Hepatocyte (in vitro differentiated cells): ENCODE data around the gene ZNF776. TPM values are rescaled to one million over a fixed set of nuclear protein-coding genes. Genes with fewer than 3 reads are reported as not detected.
A peak's percentile ranks its signal among the peaks of the same experiment; 100 is the strongest.

Experiments
- DNase-seq: peaks from one replicate; pipeline ENCODE4 v3.0.0-alpha.2; 2016; ENCODE audit warnings: low spot score
- H2AFZ ChIP-seq: fragments of 200-600 bp; sonication (generic); 2 replicates; pipeline ENCODE4 v1.6.0; 2016; ENCODE audit warnings: antibody characterized with exemption, mild to moderate bottlenecking
- H3K27ac ChIP-seq: fragments of 200-600 bp; sonication (generic); 2 replicates; pipeline ENCODE4 v1.5.1; 2016; ENCODE audit warnings: mild to moderate bottlenecking
- H3K27me3 ChIP-seq: fragments of 200-600 bp; sonication (generic); 2 replicates; pipeline ENCODE4 v1.6.1; 2016
- H3K36me3 ChIP-seq: fragments of 200-600 bp; sonication (generic); replicated peaks from 2 replicates; pipeline ENCODE4 v1.5.1; 2016; ENCODE audit warnings: low read depth; ENCODE audit not compliant: insufficient read depth
- H3K4me1 ChIP-seq: fragments of 200-600 bp; sonication (generic); 2 replicates; pipeline ENCODE4 v1.5.1; 2016; ENCODE audit warnings: mild to moderate bottlenecking, moderate library complexity; ENCODE audit not compliant: insufficient read depth
- H3K4me2 ChIP-seq: fragments of 200-600 bp; sonication (generic); 2 replicates; pipeline ENCODE4 v1.6.0; 2016
- H3K4me3 ChIP-seq: fragments of 200-600 bp; sonication (generic); 2 replicates; pipeline ENCODE4 v1.5.1; 2016; ENCODE audit warnings: mild to moderate bottlenecking
- H3K79me2 ChIP-seq: fragments of 200-600 bp; sonication (generic); 2 replicates; pipeline ENCODE4 v1.6.0; 2017; ENCODE audit warnings: mild to moderate bottlenecking
- H3K9me2 ChIP-seq: fragments of 200-600 bp; sonication (generic); replicated peaks from 2 replicates; pipeline ENCODE4 v1.6.0; 2017; ENCODE audit warnings: mild to moderate bottlenecking; ENCODE audit not compliant: insufficient read depth
- H3K9me3 ChIP-seq: fragments of 200-600 bp; sonication (generic); 2 replicates; pipeline ENCODE4 v1.5.1; 2016; ENCODE audit warnings: low read depth, mild to moderate bottlenecking
- H4K20me1 ChIP-seq: fragments of 200-600 bp; sonication (generic); 2 replicates; pipeline ENCODE4 v1.6.0; 2016; ENCODE audit warnings: mild to moderate bottlenecking; ENCODE audit not compliant: insufficient read depth, poor library complexity, severe bottlenecking
- EZH2 ChIP-seq: fragments of 200-600 bp; sonication (generic); IDR thresholded peaks from 2 replicates; pipeline ENCODE4 v1.6.1; 2016; ENCODE audit warnings: antibody characterized with exemption, mild to moderate bottlenecking, borderline replicate concordance
- EZH2phosphoT487 ChIP-seq: fragments of 200-600 bp; sonication (generic); IDR thresholded peaks from one replicate; pipeline ENCODE4 v1.6.1; 2018; ENCODE audit warnings: antibody characterized with exemption, mild to moderate bottlenecking, low read depth, moderate library complexity; ENCODE audit not compliant: unreplicated experiment, severe bottlenecking
- whole genome bisulfite sequencing: methylation state at CpG from one replicate; pipeline ENCODE4 v1.1.6; 2016; ENCODE audit warnings: low lambda C conversion rate; ENCODE audit errors: missing lambda C conversion rate; 5-methylcytosine and 5-hydroxymethylcytosine counted together
- polyA plus RNA-seq: library from polyadenylated mRNA; unstranded; fragments of >200 nt; fragmentation: Nextera tagmentation; extraction: Ambion mirVana; gene quantifications from 2 replicates; pipeline ENCODE4 v1.2.1, GENCODE V29; 2016
- total RNA-seq: library from RNA; depleted of rRNA; stranded (reverse); fragments of >200 nt; gene quantifications from 2 replicates; pipeline ENCODE4 v1.2.3, GENCODE V29; 2014
- TF ChIP-seq, protein P1 (sequence below): fragments of 200-600 bp; sonication (generic); IDR thresholded peaks from 2 replicates; pipeline ENCODE4 v1.5.1; 2016; ENCODE audit warnings: antibody characterized with exemption, mild to moderate bottlenecking; ENCODE audit not compliant: poor library complexity

Gene ZNF776
- total and polyA plus RNA-seq, 2 experiments from 2014 or later: 10.6 to 11.4 TPM

- no peaks in the 10 kb centered on the region for H4K20me1 ChIP-seq
- peak within 1 kb of the TSS; percentile 80 for H3K4me3 ChIP-seq
- H3K27me3 ChIP-seq: no peaks in the 10 kb centered on the region
- H3K9me3 ChIP-seq: no peaks in the 10 kb centered on the region
- TF ChIP-seq EZH2phosphoT487 (no peak), EZH2 (no peak)
- TF ChIP-seq, protein P1, sequence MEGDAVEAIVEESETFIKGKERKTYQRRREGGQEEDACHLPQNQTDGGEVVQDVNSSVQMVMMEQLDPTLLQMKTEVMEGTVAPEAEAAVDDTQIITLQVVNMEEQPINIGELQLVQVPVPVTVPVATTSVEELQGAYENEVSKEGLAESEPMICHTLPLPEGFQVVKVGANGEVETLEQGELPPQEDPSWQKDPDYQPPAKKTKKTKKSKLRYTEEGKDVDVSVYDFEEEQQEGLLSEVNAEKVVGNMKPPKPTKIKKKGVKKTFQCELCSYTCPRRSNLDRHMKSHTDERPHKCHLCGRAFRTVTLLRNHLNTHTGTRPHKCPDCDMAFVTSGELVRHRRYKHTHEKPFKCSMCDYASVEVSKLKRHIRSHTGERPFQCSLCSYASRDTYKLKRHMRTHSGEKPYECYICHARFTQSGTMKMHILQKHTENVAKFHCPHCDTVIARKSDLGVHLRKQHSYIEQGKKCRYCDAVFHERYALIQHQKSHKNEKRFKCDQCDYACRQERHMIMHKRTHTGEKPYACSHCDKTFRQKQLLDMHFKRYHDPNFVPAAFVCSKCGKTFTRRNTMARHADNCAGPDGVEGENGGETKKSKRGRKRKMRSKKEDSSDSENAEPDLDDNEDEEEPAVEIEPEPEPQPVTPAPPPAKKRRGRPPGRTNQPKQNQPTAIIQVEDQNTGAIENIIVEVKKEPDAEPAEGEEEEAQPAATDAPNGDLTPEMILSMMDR: no peak
- peak; percentile 94 for DNase-seq
- peak within 1 kb of the TSS; percentile 63 for H2AFZ ChIP-seq
- no peaks in the 10 kb centered on the region for H3K9me2 ChIP-seq
- H3K27ac ChIP-seq: peak within 1 kb of the TSS; percentile 91
- H3K36me3 ChIP-seq: no peaks in the 10 kb centered on the region
- WGBS: 4% methylated on average over 52 of the region's 61 CpGs
- H3K4me2 ChIP-seq: peak within 1 kb of the TSS; percentile 95
- peaks cover 48% of the 10 kb centered on the region for H3K79me2 ChIP-seq
- H3K4me1 ChIP-seq: peaks cover 5% of the 10 kb centered on the region
Measured at GRCh38 chr19:57769345-57770131, 22.9 kb downstream of the ZNF776 start, which contains the start of gene ZNF586. Gene ZNF586 (plus strand): TSS chr19:57769676. CDS start chr19:57769843, 167 bp downstream.

- H2AFZ ChIP-seq: no peak overlapping the region
- 93% methylated on average over 4 of the region's 4 CpGs for WGBS
- H3K27me3 ChIP-seq: no peaks in the 10 kb centered on the region
- no peak overlapping the region for H3K27ac ChIP-seq
- H3K4me1 ChIP-seq: peaks cover 5% of the 10 kb centered on the region
- H3K36me3 ChIP-seq: no peaks in the 10 kb centered on the region
- no peak for DNase-seq
- H3K9me3 ChIP-seq: no peaks in the 10 kb centered on the region
- no peaks in the 10 kb centered on the region for H4K20me1 ChIP-seq
- H3K79me2 ChIP-seq: peaks cover 67% of the 10 kb centered on the region
- H3K9me2 ChIP-seq: no peaks in the 10 kb centered on the region
- H3K4me2 ChIP-seq: peak overlapping the region; percentile 95
- no peak for TF ChIP-seq EZH2
- no peak for TF ChIP-seq EZH2phosphoT487
- TF ChIP-seq, protein P1: no peak
- H3K4me3 ChIP-seq: no peak overlapping the region
Measured at GRCh38 chr19:57771417-57771816, 24.8 kb downstream of the ZNF776 start.

DNA sequence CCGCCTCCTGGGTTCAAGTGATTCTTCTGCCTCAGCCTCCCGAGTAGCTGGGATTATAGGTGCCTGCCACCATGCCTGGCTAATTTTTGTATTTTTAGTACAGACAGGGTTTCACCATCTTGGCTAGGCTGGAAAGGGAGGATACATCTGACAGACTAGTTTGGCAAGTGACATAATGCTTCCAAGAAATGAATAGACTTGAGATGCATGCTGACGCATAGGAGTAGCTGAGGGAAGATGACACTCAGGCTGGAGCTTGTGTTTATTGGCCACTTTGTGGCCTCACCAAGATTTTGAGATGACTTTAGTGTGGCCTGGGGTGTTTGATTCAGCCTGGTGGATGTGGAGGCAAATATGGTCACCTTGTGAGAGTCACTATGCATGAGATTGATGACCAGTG is 26.9 kb downstream of the ZNF776 start:
- no peak for DNase-seq
- Histone ChIP-seq H3K27me3 (no peaks in the 10 kb centered on the region), H3K4me1 (peaks cover 5% of the 10 kb centered on the region), H3K4me2 (no peak overlapping the region), H3K4me3 (no peak overlapping the region), H2AFZ (no peak overlapping the region), H3K9me2 (no peaks in the 10 kb centered on the region), H4K20me1 (no peaks in the 10 kb centered on the region), H3K9me3 (peaks cover 7% of the 10 kb centered on the region), H3K79me2 (peaks cover 86% of the 10 kb centered on the region), H3K27ac (no peak overlapping the region), H3K36me3 (no peaks in the 10 kb centered on the region)
- 98% methylated on average over 3 of the region's 3 CpGs for WGBS
- TF ChIP-seq EZH2phosphoT487: no peak
- TF ChIP-seq EZH2: no peak
- TF ChIP-seq, protein P1: no peak
